Upper lobe of left lung (tissue), 4 donors: ENCODE data around the gene ADGRF4.

Source experiments
- POLR2A ChIP-seq, 4 donors: fragments of 450-650 bp; IDR thresholded peaks; one replicate each; pipeline ENCODE4 v1.5.1; 2016 to 2017; ENCODE audit warnings: antibody characterized with exemption in 4 of 4, mild to moderate bottlenecking in 2 of 4
- POLR2AphosphoS5 ChIP-seq, 2 donors: sonication (generic); formaldehyde crosslinking; IDR thresholded peaks; one replicate each; pipeline ENCODE4 v1.5.1; 2017; ENCODE audit warnings: antibody characterized with exemption in 2 of 2
- TF ChIP-seq, protein P1 (sequence below), 6 experiments: fragments of 450-650 bp in 4 of 6; fragments of 200-600 bp in 2 of 6; sonication (generic) in 2 of 6; IDR thresholded peaks; one replicate each; pipeline ENCODE4 v1.5.1; 2016 to 2019; ENCODE audit warnings: antibody characterized with exemption in 6 of 6

DNA sequence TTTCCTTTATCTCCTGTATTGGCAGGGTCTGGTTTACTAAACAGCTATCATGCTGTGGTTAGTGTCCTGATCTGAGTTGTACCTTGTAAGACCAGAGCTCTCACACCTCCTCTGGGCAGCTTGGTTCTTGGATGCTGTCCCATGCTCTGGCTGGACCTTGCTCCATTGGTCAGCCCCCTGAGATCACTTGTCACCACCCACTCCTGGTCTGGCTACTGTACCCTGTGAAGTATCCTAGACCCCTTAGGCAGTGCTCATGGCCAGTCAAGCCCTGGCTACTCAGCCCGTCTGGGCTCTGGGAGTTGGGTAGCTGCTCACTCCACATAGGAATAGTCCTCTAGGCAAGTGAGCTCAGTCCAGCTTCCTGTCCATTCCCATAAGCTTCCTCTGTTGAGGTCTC lies 31.1 kb downstream of the ADGRF4 start:
- TF ChIP-seq POLR2AphosphoS5 (IDR thresholded peaks at IDR 0.05) = no peak
- TF ChIP-seq, protein P1, sequence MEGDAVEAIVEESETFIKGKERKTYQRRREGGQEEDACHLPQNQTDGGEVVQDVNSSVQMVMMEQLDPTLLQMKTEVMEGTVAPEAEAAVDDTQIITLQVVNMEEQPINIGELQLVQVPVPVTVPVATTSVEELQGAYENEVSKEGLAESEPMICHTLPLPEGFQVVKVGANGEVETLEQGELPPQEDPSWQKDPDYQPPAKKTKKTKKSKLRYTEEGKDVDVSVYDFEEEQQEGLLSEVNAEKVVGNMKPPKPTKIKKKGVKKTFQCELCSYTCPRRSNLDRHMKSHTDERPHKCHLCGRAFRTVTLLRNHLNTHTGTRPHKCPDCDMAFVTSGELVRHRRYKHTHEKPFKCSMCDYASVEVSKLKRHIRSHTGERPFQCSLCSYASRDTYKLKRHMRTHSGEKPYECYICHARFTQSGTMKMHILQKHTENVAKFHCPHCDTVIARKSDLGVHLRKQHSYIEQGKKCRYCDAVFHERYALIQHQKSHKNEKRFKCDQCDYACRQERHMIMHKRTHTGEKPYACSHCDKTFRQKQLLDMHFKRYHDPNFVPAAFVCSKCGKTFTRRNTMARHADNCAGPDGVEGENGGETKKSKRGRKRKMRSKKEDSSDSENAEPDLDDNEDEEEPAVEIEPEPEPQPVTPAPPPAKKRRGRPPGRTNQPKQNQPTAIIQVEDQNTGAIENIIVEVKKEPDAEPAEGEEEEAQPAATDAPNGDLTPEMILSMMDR (IDR thresholded peaks at IDR 0.05) = no peak
- TF ChIP-seq POLR2A (IDR thresholded peaks at IDR 0.05) = no peak
